Karpas-422 (cell line): ENCODE data around the gene HRC. TPM values are rescaled to one million over a fixed set of nuclear protein-coding genes. Genes with fewer than 3 reads are reported as not detected.

Experiments
- DNase-seq: peaks from one replicate; pipeline ENCODE4 v3.0.0-alpha.2; 2015
- H2AFZ ChIP-seq: fragments of 200-600 bp; sonication (generic); 2 replicates; pipeline ENCODE4 v1.6.1; 2014; ENCODE audit warnings: antibody characterized with exemption, low read length, mixed read lengths
- H3K27ac ChIP-seq: fragments of 200-600 bp; sonication (generic); 2 replicates; pipeline ENCODE4 v1.5.1; 2014; ENCODE audit warnings: mild to moderate bottlenecking, low read length, moderate library complexity
- H3K27me3 ChIP-seq: fragments of 200-600 bp; sonication (generic); 2 replicates; pipeline ENCODE4 v1.6.1; 2014; ENCODE audit warnings: low read length, mixed read lengths
- H3K36me3 ChIP-seq: fragments of 200-600 bp; sonication (generic); 2 replicates; pipeline ENCODE4 v1.6.1; 2014; ENCODE audit warnings: low read length, mixed read lengths; ENCODE audit not compliant: insufficient read depth
- H3K4me1 ChIP-seq: fragments of 200-600 bp; sonication (generic); 2 replicates; pipeline ENCODE4 v1.6.1; 2014; ENCODE audit warnings: mild to moderate bottlenecking, low read length, mixed read lengths
- H3K4me2 ChIP-seq: fragments of 200-600 bp; sonication (generic); 2 replicates; pipeline ENCODE4 v1.6.1; 2014; ENCODE audit warnings: low read length, low read depth, mild to moderate bottlenecking; ENCODE audit not compliant: poor library complexity, severe bottlenecking
- H3K4me3 ChIP-seq: fragments of 200-600 bp; sonication (generic); 2 replicates; pipeline ENCODE4 v1.5.1; 2014; ENCODE audit warnings: mild to moderate bottlenecking, antibody characterized with exemption, low read length, mixed read lengths
- H3K79me2 ChIP-seq: fragments of 200-600 bp; sonication (generic); 2 replicates; pipeline ENCODE4 v1.6.1; 2014; ENCODE audit warnings: mild to moderate bottlenecking, low read length, mixed read lengths
- H3K9ac ChIP-seq: fragments of 200-600 bp; sonication (generic); 2 replicates; pipeline ENCODE4 v1.6.0; 2014; ENCODE audit warnings: low read length
- H3K9me2 ChIP-seq: fragments of 200-600 bp; sonication (generic), shearing (Covaris generic); replicated peaks from 2 replicates; pipeline ENCODE4 v1.6.0; 2014; ENCODE audit warnings: mild to moderate bottlenecking, low read length, moderate library complexity; ENCODE audit not compliant: insufficient read depth
- H3K9me3 ChIP-seq: fragments of 300-700, 200-600 bp; sonication (generic); 2 replicates; pipeline ENCODE4 v1.6.1; 2014; ENCODE audit warnings: low read length, mixed read lengths
- H4K20me1 ChIP-seq: fragments of 200-600 bp; sonication (generic); 2 replicates; pipeline ENCODE4 v1.6.1; 2014; ENCODE audit warnings: mild to moderate bottlenecking, antibody characterized with exemption, low read length, low read depth; ENCODE audit not compliant: insufficient read depth
- total RNA-seq: library from RNA; depleted of rRNA; stranded (reverse); fragments of >200 nt; shearing (Covaris generic); gene quantifications from 2 replicates; pipeline ENCODE4 v1.2.3, GENCODE V29; 2014; ENCODE audit warnings: low replicate concordance

Gene HRC
- total RNA-seq, 1 experiment from 2014 or later = not detected

GRCh38 chr19:49118565-49119410 lies 36.4 kb downstream of the HRC start, which contains the start of gene C19orf73:
Gene C19orf73 (minus strand): TSS chr19:49119143. CDS start chr19:49119022, 121 bp downstream.
- Histone ChIP-seq H3K9me2 (no peaks in the 10 kb centered on the region), H3K36me3 (no peaks in the 10 kb centered on the region), H3K4me1 (peaks cover 43% of the 10 kb centered on the region), H4K20me1 (no peaks in the 10 kb centered on the region), H2AFZ (peak within 1 kb of the TSS; percentile 97; the same call in 1 of the 2 replicates), H3K4me2 (peak within 1 kb of the TSS; percentile 83), H3K79me2 (no peaks in the 10 kb centered on the region), H3K27me3 (no peaks in the 10 kb centered on the region; the same call in 1 of the 2 replicates), H3K4me3 (peak within 1 kb of the TSS; percentile 69), H3K9me3 (no peaks in the 10 kb centered on the region), H3K9ac (peak within 1 kb of the TSS; percentile 80), H3K27ac (peak within 1 kb of the TSS; percentile 5; the same call in 1 of the 2 replicates)
- DNase-seq = peak; percentile 99

GRCh38 chr19:49117677-49118564 lies 37.3 kb downstream of the HRC start:
- Histone ChIP-seq H2AFZ (no peak overlapping the region; the same call in 1 of the 2 replicates), H3K4me2 (peak overlapping the region; percentile 83)

GRCh38 chr19:49116544-49116943 lies 38.7 kb downstream of the HRC start:
- Histone ChIP-seq H3K4me2 (no peak overlapping the region), H3K4me3 (no peak overlapping the region), H2AFZ (no peak overlapping the region), H3K4me1 (peaks cover 46% of the 10 kb centered on the region), H3K27me3 (no peaks in the 10 kb centered on the region; the same call in 1 of the 2 replicates), H3K9ac (no peak overlapping the region), H3K9me3 (no peaks in the 10 kb centered on the region), H3K79me2 (no peaks in the 10 kb centered on the region), H4K20me1 (no peaks in the 10 kb centered on the region), H3K36me3 (no peaks in the 10 kb centered on the region), H3K9me2 (no peaks in the 10 kb centered on the region), H3K27ac (no peak overlapping the region)
- peak; percentile 71 for DNase-seq

More at GRCh38 chr19:49117677-49118564, 37.3 kb downstream of the HRC start:
- no peaks in the 10 kb centered on the region for H3K79me2 ChIP-seq
- peaks cover 46% of the 10 kb centered on the region for H3K4me1 ChIP-seq
- H4K20me1 ChIP-seq = no peaks in the 10 kb centered on the region
- H3K9me3 ChIP-seq = no peaks in the 10 kb centered on the region
- no peak for DNase-seq
- peak overlapping the region; percentile 80 for H3K9ac ChIP-seq
- peak overlapping the region; percentile 69 for H3K4me3 ChIP-seq
- H3K27me3 ChIP-seq = no peaks in the 10 kb centered on the region; the same call in 1 of the 2 replicates
- 0 out of 2 replicates have a peak overlapping the region, but pooled peaks have one; percentile 5 for H3K27ac ChIP-seq
- no peaks in the 10 kb centered on the region for H3K36me3 ChIP-seq
- no peaks in the 10 kb centered on the region for H3K9me2 ChIP-seq

- peak; percentile 64 for DNase-seq
- H3K9ac ChIP-seq = peak overlapping the region; percentile 77
- no peaks in the 10 kb centered on the region for H3K36me3 ChIP-seq
- no peaks in the 10 kb centered on the region for H3K79me2 ChIP-seq
- peaks cover 1% of the 10 kb centered on the region; the same call in 1 of the 2 replicates for H4K20me1 ChIP-seq
- H3K27ac ChIP-seq = no peak overlapping the region
- no peaks in the 10 kb centered on the region; the same call in 1 of the 2 replicates for H3K27me3 ChIP-seq
- peak overlapping the region; percentile 73 for H3K4me2 ChIP-seq
- peaks cover 41% of the 10 kb centered on the region for H3K4me1 ChIP-seq
- peak overlapping the region; percentile 82; the same call in 1 of the 2 replicates for H2AFZ ChIP-seq
- H3K4me3 ChIP-seq = peak overlapping the region; percentile 85
- no peaks in the 10 kb centered on the region for H3K9me3 ChIP-seq
- no peaks in the 10 kb centered on the region for H3K9me2 ChIP-seq
Measured at GRCh38 chr19:49114630-49115363, 40.4 kb downstream of the HRC start.

- no peaks in the 10 kb centered on the region for H3K9me3 ChIP-seq
- H3K27ac ChIP-seq = no peak within 1 kb of the TSS
- H3K9me2 ChIP-seq = no peaks in the 10 kb centered on the region
- H3K4me2 ChIP-seq = peak within 1 kb of the TSS; percentile 73
- peaks cover 7% of the 10 kb centered on the region; the same call in 1 of the 2 replicates for H3K36me3 ChIP-seq
- no peaks in the 10 kb centered on the region for H3K27me3 ChIP-seq
- H2AFZ ChIP-seq = peak within 1 kb of the TSS; percentile 92
- peak; percentile 94 for DNase-seq
- H3K9ac ChIP-seq = peak within 1 kb of the TSS; percentile 77
- peaks cover 35% of the 10 kb centered on the region for H3K4me1 ChIP-seq
- peak within 1 kb of the TSS; percentile 85 for H3K4me3 ChIP-seq
- no peaks in the 10 kb centered on the region for H3K79me2 ChIP-seq
- H4K20me1 ChIP-seq = peaks cover 9% of the 10 kb centered on the region; the same call in 1 of the 2 replicates
Measured at GRCh38 chr19:49113762-49114629, 41.2 kb downstream of the HRC start, which contains the start of gene LIN7B. Gene LIN7B (plus strand): TSS chr19:49114370. CDS start chr19:49114405, 35 bp downstream.

GRCh38 chr19:49111218-49111998 lies 43.8 kb downstream of the HRC start:
- H3K27ac ChIP-seq = no peak overlapping the region
- peaks cover 34% of the 10 kb centered on the region for H4K20me1 ChIP-seq
- no peak overlapping the region for H3K4me2 ChIP-seq
- H3K4me1 ChIP-seq = peaks cover 19% of the 10 kb centered on the region
- H3K9me2 ChIP-seq = no peaks in the 10 kb centered on the region
- H3K4me3 ChIP-seq = no peak overlapping the region
- H3K36me3 ChIP-seq = peaks cover 27% of the 10 kb centered on the region
- no peak overlapping the region for H3K9ac ChIP-seq
- H3K9me3 ChIP-seq = no peaks in the 10 kb centered on the region
- no peak overlapping the region for H2AFZ ChIP-seq
- no peaks in the 10 kb centered on the region for H3K79me2 ChIP-seq
- no peaks in the 10 kb centered on the region for H3K27me3 ChIP-seq
- no peak for DNase-seq
